ENCODE data around the gene PCF11. TPM values are rescaled to one million over a fixed set of nuclear protein-coding genes. Genes with fewer than 3 reads are reported as not detected.

PCF11 gene
- total RNA-seq, 2 donors from 2014 or later = 73.4 to 114 TPM

GRCh38 chr11:83118814-83119213 is 38.1 kb upstream of the PCF11 start:
- H3K27ac ChIP-seq = no peak overlapping the region
- no peak for DNase-seq (ENCODE audit: low spot score)
- no peaks in the 10 kb centered on the region for H3K36me3 ChIP-seq
- peaks cover 3 to 26% of the 10 kb centered on the region in 2 donors for H3K4me1 ChIP-seq (ENCODE audit: control insufficient read depth in 1 of 2, low read depth in 2 of 2)
- no peaks in the 10 kb centered on the region for H3K9me3 ChIP-seq
- no peak overlapping the region for H3K4me3 ChIP-seq
- H3K27me3 ChIP-seq (replicated peaks; ENCODE audit: insufficient read depth) = no peaks in the 10 kb centered on the region
- ATAC-seq (ENCODE audit: insufficient number of reproducible peaks, low FRiP score, low read depth) = no peak
- TF ChIP-seq CTCF (IDR thresholded peaks at IDR 0.05) = no peak

GRCh38 chr11:83119216-83119615 is 37.7 kb upstream of the PCF11 start:
- ATAC-seq (ENCODE audit: insufficient number of reproducible peaks, low FRiP score, low read depth) (no peak), DNase-seq (ENCODE audit: low spot score) (no peak)
- TF ChIP-seq CTCF (IDR thresholded peaks at IDR 0.05) = no peak
- no peaks in the 10 kb centered on the region for H3K9me3 ChIP-seq
- H3K4me3 ChIP-seq = no peak overlapping the region
- H3K27ac ChIP-seq = no peak overlapping the region
- H3K4me1 ChIP-seq (ENCODE audit: control insufficient read depth in 1 of 2, low read depth in 2 of 2) = peaks cover 3 to 26% of the 10 kb centered on the region in 2 donors
- no peaks in the 10 kb centered on the region for H3K27me3 ChIP-seq (replicated peaks; ENCODE audit: insufficient read depth)
- no peaks in the 10 kb centered on the region for H3K36me3 ChIP-seq

DNA sequence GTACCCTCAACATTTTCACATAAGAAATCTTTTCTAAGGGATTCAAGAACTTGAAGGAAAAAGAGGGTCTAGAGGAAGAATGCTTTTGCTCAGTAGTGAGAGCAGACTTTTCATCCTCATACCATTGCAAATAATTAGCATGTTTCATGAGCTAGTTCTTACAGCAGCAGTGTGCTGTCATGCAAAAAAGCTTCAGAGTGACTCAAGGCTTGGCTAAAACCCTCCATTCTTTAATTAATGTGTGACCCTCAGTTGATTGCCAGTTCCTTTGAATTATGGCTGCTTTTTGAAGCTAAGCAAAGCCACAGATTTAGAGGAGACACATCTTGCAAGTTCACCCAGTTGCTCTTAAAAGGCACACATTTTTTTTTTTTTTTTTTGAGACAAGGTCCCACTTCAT is 36.6 kb upstream of the PCF11 start:
- no peak for TF ChIP-seq CTCF (IDR thresholded peaks at IDR 0.05)
- H3K27me3 ChIP-seq (replicated peaks; ENCODE audit: insufficient read depth) = no peaks in the 10 kb centered on the region
- H3K4me1 ChIP-seq (ENCODE audit: control insufficient read depth in 1 of 2, low read depth in 2 of 2) = peaks cover 3 to 25% of the 10 kb centered on the region in 2 donors
- H3K27ac ChIP-seq = no peak overlapping the region
- no peaks in the 10 kb centered on the region for H3K9me3 ChIP-seq
- DNase-seq (ENCODE audit: low spot score) = no peak
- H3K4me3 ChIP-seq = no peak overlapping the region
- H3K36me3 ChIP-seq = no peaks in the 10 kb centered on the region
- no peak for ATAC-seq (ENCODE audit: insufficient number of reproducible peaks, low FRiP score, low read depth)

- Histone ChIP-seq H3K4me3 (no peak overlapping the region), H3K9me3 (no peaks in the 10 kb centered on the region), H3K27ac (no peak overlapping the region), H3K27me3 (replicated peaks; ENCODE audit: insufficient read depth) (no peaks in the 10 kb centered on the region), H3K36me3 (no peaks in the 10 kb centered on the region), H3K4me1 (ENCODE audit: control insufficient read depth in 1 of 2, low read depth in 2 of 2) (peaks cover 0 to 12% of the 10 kb centered on the region in 2 donors)
- DNase-seq (ENCODE audit: low spot score) = no peak
- no peak for ATAC-seq (ENCODE audit: insufficient number of reproducible peaks, low FRiP score, low read depth)
- no peak for TF ChIP-seq CTCF (IDR thresholded peaks at IDR 0.05)
These were observed 34.9 kb upstream of the PCF11 start for GRCh38 chr11:83122050-83122449.

DNA sequence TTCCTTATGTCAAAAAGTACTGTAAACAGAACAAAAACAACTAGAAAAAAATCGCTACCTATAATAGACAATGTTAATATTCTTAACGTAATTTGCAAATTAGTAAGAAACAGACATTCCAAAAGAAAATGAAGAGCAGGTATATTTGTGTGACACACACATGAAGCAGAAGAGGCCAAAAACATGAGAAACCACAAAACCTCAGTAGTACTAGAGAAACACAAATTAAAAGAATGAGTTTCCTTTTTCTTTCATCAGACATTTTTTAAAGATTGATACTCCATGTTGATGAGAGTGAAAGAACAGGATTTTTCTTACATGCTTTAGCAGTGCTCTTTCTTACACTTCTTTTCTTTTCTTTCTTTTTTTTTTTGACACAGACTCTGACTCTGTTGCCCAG is 34.2 kb upstream of the PCF11 start:
- Histone ChIP-seq H3K27ac (no peak overlapping the region), H3K4me1 (ENCODE audit: control insufficient read depth in 1 of 2, low read depth in 2 of 2) (peaks cover 0 to 8% of the 10 kb centered on the region in 2 donors), H3K4me3 (no peak overlapping the region), H3K36me3 (no peaks in the 10 kb centered on the region), H3K9me3 (no peaks in the 10 kb centered on the region), H3K27me3 (replicated peaks; ENCODE audit: insufficient read depth) (no peaks in the 10 kb centered on the region)
- ATAC-seq (ENCODE audit: insufficient number of reproducible peaks, low FRiP score, low read depth) (no peak), DNase-seq (ENCODE audit: low spot score) (no peak)
- no peak for TF ChIP-seq CTCF (IDR thresholded peaks at IDR 0.05)
